GM18526 (cell line): ENCODE data around the gene C3orf70.

Experiments
- POLR2A ChIP-seq: IDR thresholded peaks from 3 replicates; pipeline ENCODE4 v1.6.1; 2011; ENCODE audit not compliant: insufficient read length; ENCODE audit errors: extremely low read depth

C3orf70 gene

GRCh38 chr3:185071287-185071800 is 81.5 kb downstream of the C3orf70 start:
- no peak for TF ChIP-seq POLR2A

GRCh38 chr3:185070491-185071286 is 82.2 kb downstream of the C3orf70 start:
- TF ChIP-seq POLR2A: no peak

- no peak for TF ChIP-seq POLR2A
Measured at GRCh38 chr3:185069037-185070030, 83.5 kb downstream of the C3orf70 start.

DNA sequence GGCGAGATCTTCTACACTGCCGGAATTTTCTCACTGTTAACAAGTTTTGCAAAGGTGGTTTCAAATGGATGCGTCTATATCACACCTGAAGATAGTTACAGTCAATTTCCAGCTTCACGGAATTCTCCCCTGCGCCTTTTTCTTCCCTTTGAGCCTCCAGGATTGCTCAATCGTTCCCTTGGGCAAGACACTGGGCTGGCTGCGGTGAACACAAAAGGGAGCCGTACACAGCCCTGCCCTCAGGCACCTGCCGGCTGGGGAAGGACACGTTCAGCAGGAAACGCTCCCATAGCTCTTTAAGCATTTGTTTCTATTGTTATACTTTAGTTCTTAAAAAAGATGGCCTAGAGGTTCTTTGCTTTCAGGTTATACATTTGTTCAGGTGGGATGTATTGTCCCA is 85.7 kb downstream of the C3orf70 start:
- TF ChIP-seq POLR2A: no peak

DNA sequence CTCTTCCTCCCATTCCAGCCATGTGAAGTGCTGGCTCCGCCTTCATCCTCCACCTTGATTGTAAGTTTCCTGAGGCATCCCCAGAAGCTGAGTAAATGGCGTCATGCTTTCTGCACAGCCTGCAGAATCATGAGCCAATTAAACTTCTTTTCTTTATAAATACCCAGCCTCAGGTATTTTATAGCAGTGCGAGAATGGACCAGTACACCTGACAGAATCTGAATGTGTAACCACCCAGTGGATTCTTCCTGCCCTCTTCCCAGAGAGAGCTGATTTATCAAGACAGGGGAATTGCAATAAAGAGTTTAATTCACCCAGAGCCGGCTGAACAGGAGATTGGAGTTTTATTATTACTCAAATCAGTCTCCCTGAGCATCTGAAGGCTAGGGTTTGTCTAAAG is 86.6 kb downstream of the C3orf70 start:
- TF ChIP-seq POLR2A: no peak

DNA sequence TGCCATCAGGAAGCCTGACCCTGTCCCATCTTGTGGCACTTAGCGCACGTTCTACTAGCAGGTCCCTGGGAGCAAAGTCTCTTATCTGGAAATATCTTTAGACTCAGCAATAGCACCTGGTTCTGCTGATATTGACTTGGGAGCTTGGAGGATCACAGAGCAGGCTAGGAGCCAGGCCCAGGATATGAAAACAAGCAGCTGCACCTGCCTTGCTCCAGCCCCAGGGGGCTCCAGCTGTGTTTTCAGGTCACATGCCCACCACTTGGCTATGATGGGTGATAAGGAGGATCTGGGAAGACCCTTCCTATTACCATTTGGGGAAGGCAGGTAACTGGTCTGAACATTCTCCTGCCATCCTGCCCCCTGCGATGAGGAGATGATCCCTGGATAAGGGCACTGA is 87.8 kb downstream of the C3orf70 start:
- no peak for TF ChIP-seq POLR2A

GRCh38 chr3:185063431-185063830 is 89.4 kb downstream of the C3orf70 start:
- TF ChIP-seq POLR2A: no peak

- no peak for TF ChIP-seq POLR2A
Measured at GRCh38 chr3:185062191-185062590, 90.7 kb downstream of the C3orf70 start.

DNA sequence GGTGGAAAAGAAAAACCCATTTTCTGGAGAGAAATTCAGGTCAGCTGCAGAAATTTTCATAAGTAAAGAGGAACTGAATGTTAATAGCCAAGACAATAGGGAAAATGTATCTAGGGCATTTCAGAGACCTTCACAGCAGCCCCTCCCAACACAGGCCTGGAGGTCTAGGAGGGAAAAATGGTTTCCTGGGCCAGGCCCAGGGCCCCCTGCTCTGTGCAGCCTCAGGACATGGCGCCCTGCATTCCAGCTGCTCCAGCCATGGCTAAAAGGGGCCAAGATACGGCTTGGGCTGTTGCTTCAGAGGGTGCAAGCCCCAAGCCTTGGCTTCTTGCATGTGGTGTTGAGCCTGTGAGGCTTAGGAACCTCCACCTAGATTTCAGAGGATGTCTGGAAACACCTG is 92.2 kb downstream of the C3orf70 start:
- no peak for TF ChIP-seq POLR2A

DNA sequence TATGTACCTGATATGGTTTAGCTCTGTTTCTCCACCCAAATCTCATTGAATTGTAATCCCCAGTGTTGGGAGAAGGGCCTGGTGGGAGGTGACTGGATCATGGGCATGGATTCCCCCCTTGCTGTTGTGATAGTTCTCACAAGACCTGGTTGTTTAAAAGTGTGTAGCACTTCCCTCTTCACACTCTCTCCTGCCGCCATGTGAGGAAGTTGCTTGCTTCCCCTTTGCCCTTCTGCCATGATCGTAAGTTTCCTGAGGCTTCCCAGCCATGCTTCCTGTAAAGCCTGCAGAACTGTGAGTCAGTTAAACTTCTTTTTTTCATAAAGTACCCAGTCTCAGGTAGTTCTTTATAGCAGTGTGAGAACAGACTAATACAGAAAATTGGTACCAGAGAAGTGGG is 93.1 kb downstream of the C3orf70 start:
- TF ChIP-seq POLR2A: no peak

- TF ChIP-seq POLR2A: no peak
Measured at GRCh38 chr3:185058796-185059195, 94.1 kb downstream of the C3orf70 start.

DNA sequence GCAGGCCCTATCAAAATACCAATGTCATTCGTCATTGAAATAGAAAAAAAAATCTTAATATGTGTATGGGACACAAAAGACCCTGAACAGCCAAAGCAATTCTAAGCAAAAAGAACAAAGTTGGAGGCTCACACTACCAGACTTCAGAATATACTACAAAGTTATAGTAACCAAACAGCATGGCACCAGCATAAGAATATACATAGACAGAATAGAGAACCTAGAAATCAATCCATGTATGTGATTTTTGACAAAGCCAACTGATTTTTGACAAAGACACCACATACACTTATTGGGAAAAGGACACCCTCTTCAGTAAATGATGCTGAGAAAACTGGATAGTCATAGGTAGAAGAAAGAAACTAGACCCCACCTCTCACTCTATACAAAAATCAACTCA is 95.0 kb downstream of the C3orf70 start:
- no peak for TF ChIP-seq POLR2A

GRCh38 chr3:185056908-185057307 is 96.0 kb downstream of the C3orf70 start:
- TF ChIP-seq POLR2A: no peak

DNA sequence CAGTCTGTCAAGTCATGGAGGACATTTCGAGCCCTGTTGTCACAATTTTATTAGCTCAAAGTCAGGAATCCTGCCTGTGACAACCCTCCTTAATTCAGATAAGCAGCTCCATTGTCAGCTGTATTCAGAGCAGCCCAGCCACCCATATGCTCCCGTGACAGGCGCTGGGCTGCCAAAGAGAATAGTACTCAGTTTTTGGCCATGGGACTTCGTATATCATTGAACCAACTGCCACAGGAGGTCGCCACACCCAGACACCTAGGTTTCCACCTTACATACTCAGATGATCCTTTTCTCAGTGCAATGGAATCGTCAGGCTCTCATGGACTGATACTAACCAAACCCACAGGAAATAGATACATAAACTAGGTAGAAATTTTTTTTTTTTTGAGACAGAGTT is 100.2 kb downstream of the C3orf70 start:
- TF ChIP-seq POLR2A: no peak

GRCh38 chr3:185051801-185052200 is 101.1 kb downstream of the C3orf70 start:
- TF ChIP-seq POLR2A: no peak

- TF ChIP-seq POLR2A: no peak
Measured at GRCh38 chr3:185049710-185050109, 103.2 kb downstream of the C3orf70 start.
